ENCODE data around the gene LUZP1.
A peak's percentile ranks its signal among the peaks of the same experiment; 100 is the strongest.
"Not testable (repeated sequence)": the region's sequence is repeated elsewhere in the genome, so short reads cannot be mapped to it uniquely, and the experiment has no call there.

The LUZP1 gene

DNA sequence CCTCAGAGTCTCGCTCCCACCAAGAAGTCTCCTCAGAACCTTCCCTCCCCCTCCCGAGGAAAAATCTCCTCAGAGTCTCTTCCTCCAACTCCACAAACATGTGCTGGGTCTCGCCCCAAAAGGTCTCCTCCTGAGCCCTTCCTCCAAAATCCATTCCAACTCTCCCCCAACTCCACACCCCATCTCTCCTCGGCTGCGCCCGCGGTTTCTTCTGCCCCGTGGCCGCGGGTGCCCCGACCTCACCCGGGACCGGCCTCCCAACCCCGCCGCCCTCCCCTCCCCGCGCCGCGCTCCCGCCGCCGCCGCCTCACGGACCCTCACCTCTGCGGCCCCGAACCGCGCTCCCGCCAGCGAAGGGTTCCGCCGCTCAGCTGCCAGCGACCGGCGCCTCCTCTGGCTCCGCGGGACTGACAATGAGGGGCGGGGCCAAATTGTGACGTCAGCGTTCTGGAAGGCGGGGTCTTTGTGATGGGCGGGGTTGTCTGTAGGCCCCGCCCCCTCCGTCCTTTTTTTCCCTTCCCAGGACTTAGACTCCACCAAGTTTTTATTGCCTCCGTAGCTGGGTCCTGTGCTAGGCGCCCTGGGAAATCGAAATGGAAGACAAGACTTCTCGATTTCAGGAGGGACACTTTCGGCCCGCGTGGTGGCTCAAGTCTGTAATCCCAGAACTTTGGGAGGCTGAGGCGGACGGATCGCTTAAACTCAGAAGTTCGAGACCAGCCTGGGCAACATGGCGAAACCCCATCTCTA lies at the start of gene LUZP1:
Gene LUZP1, minus strand, starts transcription at position 412 of the 750 bp plus-strand sequence.
- DNase-seq, result peak; percentile 83

- DNase-seq, result no peak
These were observed 48.9 kb upstream of the LUZP1 start, which contains the start of gene HTR1D for GRCh38 chr1:23217421-23218115. Gene HTR1D (minus strand): TSS chr1:23217502. CDS start chr1:23194219, 23,283 bp downstream.

GRCh38 chr1:23216771-23217420 lies 48.2 kb upstream of the LUZP1 start:
- peak; percentile 19 for DNase-seq

DNA sequence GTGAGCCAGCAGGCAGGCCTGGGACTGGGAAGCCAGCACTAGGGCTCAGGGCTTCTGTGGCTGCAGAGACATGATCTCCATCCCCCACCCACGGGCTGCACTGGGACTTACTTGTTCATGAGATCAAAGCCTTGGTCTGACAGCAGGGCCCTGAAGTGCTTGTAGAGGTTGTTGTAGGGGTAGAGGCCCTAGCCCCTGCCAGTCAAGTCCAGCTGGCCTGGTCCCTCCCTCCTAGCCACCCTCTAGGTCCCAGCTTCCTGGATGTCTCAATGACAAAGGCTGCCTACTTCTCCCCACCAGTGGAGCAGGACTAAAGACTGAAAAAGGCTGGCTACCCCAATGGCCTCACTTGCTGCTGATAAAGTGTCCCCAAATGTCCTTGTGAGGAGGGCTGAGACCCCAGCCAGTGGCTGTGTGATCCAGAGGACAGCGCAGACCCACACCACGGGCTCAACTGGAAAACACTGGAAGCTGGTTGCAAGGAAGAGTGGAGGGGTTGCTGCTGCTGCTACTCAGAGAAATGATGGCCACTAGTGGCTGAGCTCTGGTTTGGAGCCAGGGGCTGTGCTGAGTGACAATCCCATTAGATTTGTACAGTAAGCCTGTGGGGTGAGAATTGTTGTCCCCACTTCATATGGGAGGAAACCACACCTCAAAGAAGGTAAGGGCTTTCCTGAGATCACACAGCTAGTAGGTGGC lies 47.2 kb upstream of the LUZP1 start:
- DNase-seq, result no peak

DNA sequence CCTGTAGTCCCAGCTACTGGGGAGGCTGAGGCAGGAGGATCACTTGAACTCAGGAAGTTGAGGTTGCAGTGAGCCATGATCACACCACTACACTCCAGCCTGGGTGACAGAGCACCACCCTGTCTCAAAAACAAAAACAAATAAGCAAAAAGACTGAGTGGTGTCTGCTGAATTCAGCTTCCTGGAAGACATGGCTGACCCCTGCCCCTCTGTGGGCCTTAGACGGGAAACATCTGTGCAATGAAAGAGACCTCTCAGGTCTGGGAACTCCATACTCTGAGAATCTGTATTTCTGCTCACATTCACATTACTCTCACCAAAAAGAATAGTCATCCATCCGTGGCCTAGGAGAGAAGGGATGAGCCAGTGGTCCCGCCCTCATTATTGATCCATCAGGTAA lies 46.6 kb upstream of the LUZP1 start:
- DNase-seq, result no peak

DNA sequence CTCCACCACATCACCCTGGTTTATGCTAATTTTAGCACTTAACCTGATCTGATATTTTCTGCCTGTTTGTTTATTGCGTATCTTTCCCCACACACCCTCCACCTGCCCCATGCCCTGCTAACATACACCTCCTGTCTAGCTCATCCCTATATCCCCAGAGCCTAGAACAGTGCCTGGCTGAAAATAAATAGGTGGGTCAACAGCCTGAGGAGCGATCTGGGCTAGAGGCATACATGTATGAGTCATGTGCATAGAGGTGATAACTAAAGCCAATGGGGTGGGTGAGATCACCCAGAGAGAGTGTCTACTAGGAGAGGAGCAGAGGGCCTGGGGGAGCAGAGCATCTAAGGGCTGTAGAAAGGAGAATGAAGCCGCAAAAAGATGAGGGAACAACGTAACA lies 46.0 kb upstream of the LUZP1 start:
- DNase-seq, result no peak

DNA sequence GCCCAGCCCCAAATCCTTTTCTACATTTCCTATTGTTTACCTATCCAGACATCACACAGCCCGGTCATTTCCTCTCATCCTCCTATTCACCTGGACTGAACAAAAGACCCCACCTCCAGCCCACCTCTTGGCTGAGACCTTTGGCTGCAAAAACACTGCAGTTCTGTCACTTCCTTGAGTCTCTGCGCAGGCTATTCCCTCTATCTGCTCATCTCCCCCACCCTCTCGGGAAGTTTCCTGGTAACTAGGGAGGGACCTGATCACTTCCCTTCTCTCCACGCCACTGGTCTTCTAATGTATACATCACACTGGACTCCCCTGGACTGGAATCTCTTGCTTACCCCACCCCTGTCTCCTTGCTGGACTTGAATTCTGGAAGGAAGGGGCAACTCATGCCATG lies 43.3 kb upstream of the LUZP1 start:
- DNase-seq, result no peak

DNA sequence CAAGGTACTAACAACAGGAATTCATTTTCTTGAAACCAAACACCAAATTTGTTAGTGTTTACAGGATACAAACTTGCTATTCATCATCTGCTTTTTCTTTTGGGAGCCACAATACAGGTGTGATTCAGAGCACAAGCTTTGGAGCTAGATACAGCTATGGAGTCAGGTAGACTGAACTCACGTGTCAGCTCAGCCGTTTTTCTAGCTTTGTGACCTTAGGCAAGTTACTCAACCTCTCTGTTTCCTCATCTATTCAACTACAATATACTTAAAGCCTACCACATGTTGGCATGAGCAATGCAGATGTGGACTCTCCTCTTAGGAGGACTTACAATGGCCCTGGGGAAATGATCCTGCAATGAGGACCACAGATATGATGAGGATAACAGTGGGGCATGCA lies 42.3 kb upstream of the LUZP1 start:
- DNase-seq, result no peak

GRCh38 chr1:23210351-23210785 lies 41.7 kb upstream of the LUZP1 start:
- DNase-seq, result no peak

- DNase-seq, result no peak
These were observed 41.1 kb upstream of the LUZP1 start for GRCh38 chr1:23209770-23210169.

GRCh38 chr1:23208527-23208926 lies 39.9 kb upstream of the LUZP1 start:
- DNase-seq, result no peak

DNA sequence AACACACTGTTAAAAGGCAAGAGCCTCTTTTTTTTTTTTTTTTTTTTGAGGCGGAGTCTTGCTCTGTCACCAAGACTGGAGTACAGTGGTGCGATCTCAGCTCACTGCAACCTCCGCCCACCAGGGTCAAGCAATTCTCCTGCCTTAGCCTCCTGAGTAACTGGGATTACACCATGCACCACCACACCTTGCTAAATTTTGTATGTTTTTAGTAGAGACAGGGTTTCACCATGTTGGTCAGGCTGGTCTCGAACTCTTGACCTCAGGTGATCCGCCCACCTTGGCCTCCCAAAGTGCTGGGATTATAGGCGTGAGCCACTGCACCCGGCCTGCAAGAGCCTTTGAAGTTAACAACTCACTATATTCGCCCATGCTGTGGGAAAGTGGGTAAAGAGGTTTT lies 39.1 kb upstream of the LUZP1 start:
- DNase-seq, result not testable (repeated sequence)

- DNase-seq, result no peak
These were observed 33.6 kb upstream of the LUZP1 start for GRCh38 chr1:23202263-23202749.

DNA sequence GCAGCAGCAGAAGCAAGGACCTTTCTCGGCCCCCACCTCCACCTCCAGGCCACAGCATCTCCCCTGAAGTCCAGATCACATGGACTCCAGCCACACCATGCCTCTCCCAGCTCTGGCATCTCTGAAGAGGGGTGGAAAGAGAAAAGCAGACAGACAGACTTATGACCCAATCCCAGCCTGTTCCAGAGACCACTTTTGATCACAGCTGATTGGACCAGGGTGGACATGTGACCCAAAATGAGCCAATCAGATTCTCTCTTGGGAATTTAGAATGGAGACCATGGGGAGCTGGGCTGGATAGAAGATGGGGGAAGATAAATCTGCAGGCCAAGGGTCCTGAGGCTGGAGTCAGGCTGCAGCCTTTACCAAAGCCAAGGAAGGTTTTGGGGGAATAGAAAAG lies 32.2 kb upstream of the LUZP1 start:
- no peak for DNase-seq

DNA sequence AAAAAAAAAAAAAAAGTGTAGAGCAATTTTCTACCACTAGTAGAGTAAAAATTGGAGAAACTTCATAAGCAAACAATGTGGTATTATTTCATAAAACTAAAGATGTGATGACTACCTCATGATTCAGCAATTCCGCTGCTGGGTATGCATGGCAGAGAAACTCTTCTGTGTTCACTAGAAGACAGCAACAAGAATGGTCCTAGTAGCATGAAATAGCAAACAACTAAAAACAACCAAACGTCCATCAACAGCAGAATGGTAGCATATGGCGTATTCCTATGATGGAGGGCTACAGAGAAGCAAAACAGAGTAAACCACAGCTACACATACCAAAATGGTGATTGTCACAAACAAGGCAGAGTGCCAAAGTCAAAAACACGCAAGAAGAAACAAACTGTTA lies 29.7 kb upstream of the LUZP1 start:
- no peak for DNase-seq

- no peak for DNase-seq
These were observed 28.1 kb upstream of the LUZP1 start for GRCh38 chr1:23196627-23197328.

DNA sequence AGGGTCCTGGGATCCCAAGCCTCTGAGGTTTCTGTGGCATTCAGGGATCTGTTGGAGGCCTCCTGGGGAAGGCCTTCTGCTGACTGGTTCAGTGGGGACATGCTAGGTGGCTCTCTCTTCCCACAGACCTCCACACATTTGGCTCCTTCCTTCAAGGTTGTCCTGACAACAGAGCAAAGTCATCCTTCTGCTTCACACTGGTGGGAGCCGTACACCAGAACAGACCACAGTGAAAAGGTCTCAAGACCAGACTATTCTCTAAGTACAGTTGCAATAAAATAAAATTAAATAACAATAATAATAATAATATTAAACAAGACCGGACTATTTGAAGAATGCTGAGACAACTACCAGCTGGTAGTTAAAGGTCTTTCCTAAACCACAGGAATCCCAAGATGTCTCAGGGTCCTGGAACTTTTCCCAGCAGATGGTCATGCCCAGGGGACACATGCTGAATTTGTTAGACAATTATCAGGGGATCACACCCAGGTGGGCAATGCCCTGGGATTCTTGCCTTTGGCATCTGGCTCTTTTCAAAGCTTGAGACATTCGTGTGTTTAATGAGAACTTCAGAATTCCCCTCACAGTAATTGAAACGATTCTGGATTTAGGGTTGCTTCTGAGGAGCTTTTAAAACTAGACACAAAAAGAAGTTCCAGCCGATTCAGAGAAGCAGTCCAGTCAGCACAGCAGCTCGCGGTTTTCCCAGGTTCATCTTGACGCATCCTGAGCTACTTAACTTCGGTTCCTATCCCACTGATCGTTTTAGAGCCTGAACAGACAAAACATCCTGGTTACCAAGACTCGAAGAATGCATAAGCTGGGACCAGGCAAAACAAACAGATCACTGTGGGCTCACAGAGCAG lies 25.7 kb upstream of the LUZP1 start:
- DNase-seq, result no peak

DNA sequence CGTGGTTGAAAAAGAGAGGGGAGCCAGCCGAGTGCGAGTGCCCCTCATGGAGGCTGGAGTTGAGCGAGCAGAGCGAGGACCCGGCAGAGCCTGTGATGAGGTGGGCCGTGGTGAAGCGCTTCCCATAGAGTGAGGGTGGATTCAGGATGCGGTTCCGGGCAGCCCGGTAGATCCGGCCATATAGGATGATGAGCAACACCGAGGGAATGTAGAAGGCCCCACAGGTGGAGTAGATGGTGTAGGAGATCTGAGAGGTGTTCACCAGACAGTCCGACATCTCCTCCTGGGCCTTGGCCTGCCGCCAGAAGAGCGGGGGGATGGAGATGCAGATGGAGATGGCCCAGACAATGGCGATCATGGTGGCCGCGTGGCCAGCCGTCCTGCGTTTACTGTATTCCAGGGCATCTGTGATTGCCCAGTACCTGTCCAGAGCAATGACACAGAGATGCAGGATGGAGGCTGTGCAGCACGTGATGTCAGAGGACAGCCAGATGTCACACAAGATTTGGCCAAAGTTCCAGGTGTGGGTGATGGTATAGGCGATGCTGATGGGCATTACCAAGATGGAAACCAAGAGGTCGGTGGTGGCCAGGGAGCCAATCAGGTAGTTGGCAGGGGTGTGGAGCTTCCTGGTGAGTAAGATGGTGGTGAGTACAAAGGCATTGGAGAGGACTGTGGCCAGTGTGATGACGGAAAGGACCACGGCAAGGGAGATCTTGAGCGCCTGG lies 24.9 kb upstream of the LUZP1 start:
- no peak for DNase-seq

DNA sequence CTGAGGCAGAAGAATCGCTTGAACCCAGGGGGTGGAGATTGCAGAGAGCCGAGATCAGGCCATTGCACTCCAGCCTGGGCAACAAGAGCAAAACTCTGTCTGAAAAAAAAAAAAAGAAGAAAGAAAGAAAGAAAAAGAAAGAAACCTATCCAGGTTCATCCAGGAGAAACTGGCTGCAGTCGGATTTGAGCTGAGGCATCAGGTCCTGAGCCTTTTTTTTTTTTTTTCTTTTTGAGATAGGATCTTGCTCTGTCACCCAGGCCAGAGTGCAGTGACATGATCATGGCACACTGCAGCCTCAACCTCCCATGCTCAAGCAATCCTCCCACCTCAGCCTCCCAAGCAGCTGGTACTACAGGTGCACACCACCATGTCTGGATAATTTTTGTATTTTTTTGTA lies 22.5 kb upstream of the LUZP1 start:
- DNase-seq, result no peak

DNA sequence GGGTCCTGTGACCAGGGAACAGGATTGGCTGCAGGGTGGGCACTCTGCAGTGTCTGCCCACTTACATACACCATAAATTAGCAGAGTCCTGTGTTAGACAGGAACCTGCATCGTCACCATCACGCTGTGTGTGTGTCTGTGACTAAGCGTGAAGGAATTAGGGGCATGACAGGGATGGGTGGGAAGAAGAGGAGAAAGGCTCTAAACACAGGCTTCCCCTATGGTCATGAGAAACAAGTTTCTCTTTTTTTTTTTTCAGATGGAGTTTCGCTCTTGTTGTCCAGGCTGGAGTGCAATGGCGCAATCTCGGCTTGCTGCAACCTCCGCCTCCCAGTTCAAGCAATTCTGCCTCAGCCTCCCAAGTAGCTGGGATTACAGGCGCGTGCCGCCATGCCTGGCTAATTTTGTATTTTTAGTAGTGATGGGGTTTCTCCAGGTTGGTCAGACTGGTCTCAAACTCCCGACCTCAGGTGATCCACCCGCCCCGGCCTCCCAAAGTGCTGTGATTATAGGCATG lies 20.3 kb upstream of the LUZP1 start:
- not testable (repeated sequence) for DNase-seq
